GM10266 (cell line): ENCODE data around the gene PRICKLE2.

Experiments used
- DNase-seq: peaks from one replicate; pipeline ENCODE4 v3.0.0; 2012; ENCODE audit errors: extremely low spot score
- CTCF ChIP-seq: IDR thresholded peaks from 2 replicates; pipeline ENCODE4 v1.5.1; 2012; ENCODE audit warnings: mild to moderate bottlenecking, low read depth; ENCODE audit not compliant: control insufficient read depth, insufficient read depth; ENCODE audit errors: missing control alignments

PRICKLE2 gene

GRCh38 chr3:64267721-64268604 is 42.7 kb upstream of the PRICKLE2 start:
- no peak for DNase-seq
- TF ChIP-seq CTCF: no peak

GRCh38 chr3:64266983-64267382 is 41.7 kb upstream of the PRICKLE2 start:
- no peak for TF ChIP-seq CTCF
- no peak for DNase-seq

- no peak for DNase-seq
- no peak for TF ChIP-seq CTCF
Measured at GRCh38 chr3:64266065-64266931, 41.0 kb upstream of the PRICKLE2 start.

GRCh38 chr3:64265646-64266045 is 40.4 kb upstream of the PRICKLE2 start:
- DNase-seq: no peak
- no peak for TF ChIP-seq CTCF

GRCh38 chr3:64264501-64265109 is 39.3 kb upstream of the PRICKLE2 start:
- DNase-seq: no peak
- TF ChIP-seq CTCF: no peak

GRCh38 chr3:64262574-64263114 is 37.4 kb upstream of the PRICKLE2 start:
- DNase-seq: no peak
- no peak for TF ChIP-seq CTCF
